ENCODE measurements around the gene HELT.
"Not testable (repeated sequence)": the region's sequence is repeated elsewhere in the genome, so short reads cannot be mapped to it uniquely, and the experiment has no call there.

The HELT gene

GRCh38 chr4:184992422-184992821 is 25.9 kb upstream of the HELT start:
- DNase-seq (ENCODE audit: low spot score): no peak
- TF ChIP-seq, protein P1, sequence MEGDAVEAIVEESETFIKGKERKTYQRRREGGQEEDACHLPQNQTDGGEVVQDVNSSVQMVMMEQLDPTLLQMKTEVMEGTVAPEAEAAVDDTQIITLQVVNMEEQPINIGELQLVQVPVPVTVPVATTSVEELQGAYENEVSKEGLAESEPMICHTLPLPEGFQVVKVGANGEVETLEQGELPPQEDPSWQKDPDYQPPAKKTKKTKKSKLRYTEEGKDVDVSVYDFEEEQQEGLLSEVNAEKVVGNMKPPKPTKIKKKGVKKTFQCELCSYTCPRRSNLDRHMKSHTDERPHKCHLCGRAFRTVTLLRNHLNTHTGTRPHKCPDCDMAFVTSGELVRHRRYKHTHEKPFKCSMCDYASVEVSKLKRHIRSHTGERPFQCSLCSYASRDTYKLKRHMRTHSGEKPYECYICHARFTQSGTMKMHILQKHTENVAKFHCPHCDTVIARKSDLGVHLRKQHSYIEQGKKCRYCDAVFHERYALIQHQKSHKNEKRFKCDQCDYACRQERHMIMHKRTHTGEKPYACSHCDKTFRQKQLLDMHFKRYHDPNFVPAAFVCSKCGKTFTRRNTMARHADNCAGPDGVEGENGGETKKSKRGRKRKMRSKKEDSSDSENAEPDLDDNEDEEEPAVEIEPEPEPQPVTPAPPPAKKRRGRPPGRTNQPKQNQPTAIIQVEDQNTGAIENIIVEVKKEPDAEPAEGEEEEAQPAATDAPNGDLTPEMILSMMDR (IDR thresholded peaks at IDR 0.05; ENCODE audit: extremely low read depth, missing control alignments): no peak

DNA sequence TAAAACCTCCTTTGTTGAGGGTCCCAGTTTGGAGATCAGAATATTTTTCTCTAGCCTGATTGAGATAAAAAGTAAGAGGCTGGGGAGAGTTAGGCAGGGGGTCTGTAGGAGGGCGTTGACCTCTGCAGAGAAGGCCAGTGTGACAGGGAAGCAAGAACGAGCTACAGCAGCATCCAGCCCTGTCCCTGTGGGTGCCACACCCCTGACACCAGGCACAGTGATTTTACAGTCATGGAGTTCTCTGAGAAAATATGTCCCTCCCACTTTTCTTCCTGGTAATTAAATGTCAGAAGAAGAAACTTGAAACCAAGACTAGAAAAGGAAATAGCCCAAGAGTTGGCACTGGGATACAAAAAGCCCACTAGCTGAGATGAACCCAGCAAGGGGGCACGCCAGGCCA is 25.0 kb upstream of the HELT start:
- TF ChIP-seq, protein P1 (IDR thresholded peaks at IDR 0.05; ENCODE audit: extremely low read depth, missing control alignments): no peak
- DNase-seq (ENCODE audit: low spot score): no peak

DNA sequence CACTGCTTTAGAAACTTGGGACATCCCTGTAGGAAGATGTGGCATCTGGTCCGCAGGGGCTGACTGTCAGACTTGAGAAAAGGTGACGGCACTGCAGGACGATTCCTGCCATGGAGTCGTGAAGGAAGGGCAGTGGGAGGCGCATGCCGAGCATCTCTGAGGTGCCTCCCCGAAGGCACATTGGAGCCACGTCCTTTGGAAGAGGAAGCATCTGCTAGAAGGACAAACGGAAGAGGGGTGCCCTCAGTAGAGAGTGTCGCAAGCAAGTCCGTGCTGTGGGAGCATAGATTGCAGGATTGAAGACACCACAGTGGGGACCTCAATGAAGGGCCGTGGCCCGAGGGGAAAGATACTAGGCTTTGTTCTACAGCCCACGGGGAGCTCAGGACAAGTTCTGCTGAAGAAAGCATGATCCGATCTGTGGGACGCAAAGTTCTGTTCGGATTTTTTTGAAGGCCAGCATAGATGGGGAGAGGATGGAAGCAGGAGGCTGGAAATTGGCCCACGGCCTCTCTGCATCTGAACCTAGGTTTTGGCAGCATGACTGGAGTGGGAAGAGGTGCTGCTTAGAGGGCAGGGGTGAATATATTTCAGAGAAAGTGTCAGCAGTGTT is 24.2 kb upstream of the HELT start:
- TF ChIP-seq, protein P1 (IDR thresholded peaks at IDR 0.05; ENCODE audit: extremely low read depth, missing control alignments): no peak
- no peak for DNase-seq (ENCODE audit: low spot score)

DNA sequence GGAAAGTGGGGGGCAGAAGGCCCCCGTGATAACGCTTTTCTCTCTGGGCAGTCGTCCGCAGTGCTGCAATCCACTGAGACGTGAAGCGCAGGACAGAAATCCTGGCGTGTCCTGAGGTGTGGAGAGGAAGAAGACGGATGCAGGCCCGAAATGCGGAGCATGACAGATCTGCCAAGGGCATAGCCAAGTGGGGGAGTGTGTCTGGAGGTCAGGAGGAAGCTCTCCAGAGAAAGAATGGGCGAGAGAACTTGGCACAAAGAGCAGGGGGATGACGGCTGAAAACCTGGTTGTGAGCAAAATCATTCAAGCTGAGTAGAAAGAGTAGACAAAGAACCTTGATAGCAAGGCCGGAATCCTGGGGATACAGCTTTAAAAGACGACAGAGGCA is 23.7 kb upstream of the HELT start:
- no peak for DNase-seq (ENCODE audit: low spot score)
- TF ChIP-seq, protein P1 (IDR thresholded peaks at IDR 0.05; ENCODE audit: extremely low read depth, missing control alignments): no peak

- not testable (repeated sequence) for DNase-seq (ENCODE audit: low spot score)
Measured at GRCh38 chr4:184997656-184998055, 20.6 kb upstream of the HELT start.

DNA sequence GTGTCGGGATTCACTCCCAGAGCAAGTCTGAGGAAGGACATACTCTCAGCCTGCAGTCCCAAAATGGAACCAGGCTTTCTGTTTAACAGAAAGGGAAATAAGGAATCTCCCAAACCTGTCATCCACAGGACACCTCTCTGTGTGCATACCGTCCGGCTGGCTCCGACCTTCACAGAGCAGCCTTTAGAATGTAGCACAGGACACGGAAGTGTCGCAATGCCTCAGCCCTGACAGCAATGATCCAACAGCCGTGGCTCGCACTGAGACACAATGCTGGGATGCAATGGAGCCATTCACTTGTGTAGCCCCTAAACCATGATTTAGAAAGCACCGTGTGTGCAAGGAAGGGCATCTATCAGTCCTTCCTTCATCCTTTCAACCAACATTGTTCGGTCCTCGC is 15.5 kb upstream of the HELT start:
- no peak for DNase-seq (ENCODE audit: low spot score)
- TF ChIP-seq, protein P1 (IDR thresholded peaks at IDR 0.05; ENCODE audit: extremely low read depth, missing control alignments): no peak

GRCh38 chr4:185003596-185004351 is 14.5 kb upstream of the HELT start:
- TF ChIP-seq, protein P1 (IDR thresholded peaks at IDR 0.05; ENCODE audit: extremely low read depth, missing control alignments): no peak
- no peak for DNase-seq (ENCODE audit: low spot score)

Data from GM20000 (cell line).